Suppressor macrophage (primary cell): ENCODE results near the gene LRP1.
"Not testable (repeated sequence)": the region's sequence is repeated elsewhere in the genome, so short reads cannot be mapped to it uniquely, and the experiment has no call there.

ENCODE experiments used
- DNase-seq, 4 experiments: peaks; one replicate each; pipeline ENCODE4 v3.0.0-alpha.2; 2020 to 2022

LRP1 gene

GRCh38 chr12:57112492-57113294 is 15.6 kb upstream of the LRP1 start:
- DNase-seq = peak in 1 of 4 experiments; percentile 86

- no peak for DNase-seq
Measured at GRCh38 chr12:57116580-57117281, 11.6 kb upstream of the LRP1 start.

- DNase-seq = peak; percentile 78 to 92 (median 86)
Measured at GRCh38 chr12:57118711-57119271, 9.5 kb upstream of the LRP1 start.

- DNase-seq = no peak
Measured at GRCh38 chr12:57119294-57120085, 8.8 kb upstream of the LRP1 start.

GRCh38 chr12:57120718-57121117 is 7.6 kb upstream of the LRP1 start:
- DNase-seq = not testable (repeated sequence)

- no peak for DNase-seq
Measured at GRCh38 chr12:57123813-57124212, 4.5 kb upstream of the LRP1 start.

GRCh38 chr12:57124261-57124877 is 3.9 kb upstream of the LRP1 start:
- DNase-seq = peak; percentile 88 to 92 (median 91)

GRCh38 chr12:57126061-57126460 is 2.2 kb upstream of the LRP1 start:
- DNase-seq = no peak

GRCh38 chr12:57126561-57126960 is 1.7 kb upstream of the LRP1 start:
- no peak for DNase-seq

GRCh38 chr12:57127101-57127725 is 1.1 kb upstream of the LRP1 start:
- peak; percentile 71 to 88 (median 78) for DNase-seq

- DNase-seq = peak in 2 of 4 experiments; percentile 35 to 38
Measured at GRCh38 chr12:57128519-57129247, 400 bp downstream of the LRP1 start.

GRCh38 chr12:57129321-57129842 is 1.1 kb downstream of the LRP1 start:
- DNase-seq = peak in 3 of 4 experiments; percentile 26 to 59 (median 49)

- DNase-seq = peak; percentile 80 to 93 (median 88)
Measured at GRCh38 chr12:57129889-57130288, 1.6 kb downstream of the LRP1 start.

GRCh38 chr12:57130941-57131340 is 2.7 kb downstream of the LRP1 start:
- DNase-seq = no peak

- no peak for DNase-seq
Measured at GRCh38 chr12:57131896-57132744, 3.8 kb downstream of the LRP1 start.

GRCh38 chr12:57133013-57133569 is 4.8 kb downstream of the LRP1 start:
- DNase-seq = peak in 1 of 4 experiments; percentile 21

GRCh38 chr12:57133916-57134315 is 5.6 kb downstream of the LRP1 start:
- peak in 1 of 4 experiments; percentile 1 for DNase-seq

- peak in 1 of 4 experiments; percentile 3 for DNase-seq
Measured at GRCh38 chr12:57134949-57135348, 6.7 kb downstream of the LRP1 start.
